GM12878 (cell line): ENCODE data around the gene NLGN2. TPM values are rescaled to one million over a fixed set of nuclear protein-coding genes. Genes with fewer than 3 reads are reported as not detected.

Experiments
- ATAC-seq: fragments of 200-7000 bp; cut with Tn5 transposase; 3 replicates; pipeline ENCODE4 v1.9.1; 2020; ENCODE audit warnings: mild to moderate bottlenecking, moderate library complexity
- BruUV-seq: library from RNA; stranded (reverse); fragments of 400-500 nt; replicated peaks from 2 replicates; lab custom pipeline; 2021; lab: Mats Ljungman, UMichigan
- CTCF ChIA-PET: fragments of 300-600 bp; sonication (Branson Sonifier 250); formaldehyde crosslinking; extraction: SDS; loops from one replicate; lab custom pipeline; 2021; ENCODE audit warnings: inconsistent platforms; lab: Yijun Ruan, JAX
- POLR2A ChIA-PET: fragments of 350-600 bp; formaldehyde crosslinking; extraction: SDS; loops from one replicate; lab custom pipeline; 2021; ENCODE audit warnings: inconsistent platforms; lab: Charles Lee
- RAD21 ChIA-PET: fragments of 300-600 bp; sonication (Branson Sonifier 250); formaldehyde crosslinking; loops from one replicate; lab custom pipeline; 2023; ENCODE audit warnings: antibody characterized with exemption; ENCODE audit not compliant: unreplicated experiment; lab: Charles Lee
- SMC1A ChIA-PET: fragments of 300-600 bp; sonication (Branson Sonifier 250); formaldehyde crosslinking; loops from one replicate; lab custom pipeline; 2023; ENCODE audit not compliant: unreplicated experiment, uncharacterized antibody; lab: Charles Lee
- DNase-seq: peaks from one replicate; pipeline ENCODE4 v3.0.0-alpha.2; 2011; ENCODE audit warnings: low read depth, low spot score
- FAIRE-seq: peaks from 3 replicates; lab custom pipeline; 2011; peaks lifted over from hg19 to GRCh38; lab: Jason Lieb, UNC
- H2AFZ ChIP-seq: 2 replicates; pipeline ENCODE4 v1.6.0; 2011; ENCODE audit warnings: low read depth, low read length, control low read depth; ENCODE audit not compliant: control insufficient read depth
- H3K27ac ChIP-seq: 2 replicates; pipeline ENCODE4 v1.5.1; 2011; ENCODE audit warnings: control low read depth; ENCODE audit not compliant: control insufficient read depth, insufficient read depth
- H3K27me3 ChIP-seq, 2 experiments: replicated peaks in 1 of 2; 2 replicates each; pipeline versions ENCODE4 v1.6.0 to v1.6.1; 2011; ENCODE audit warnings: low read length in 1 of 2; ENCODE audit not compliant: control insufficient read depth in 2 of 2, insufficient read depth in 2 of 2
- H3K36me3 ChIP-seq, 2 experiments: 2 replicates each; pipeline ENCODE4 v1.5.1; 2011; ENCODE audit warnings: low read length in 1 of 2; ENCODE audit not compliant: control insufficient read depth in 2 of 2, insufficient read depth in 2 of 2
- H3K4me1 ChIP-seq: 2 replicates; pipeline ENCODE4 v1.6.1; 2011; ENCODE audit warnings: mild to moderate bottlenecking, low read length, moderate library complexity, mixed read lengths; ENCODE audit not compliant: control insufficient read depth, insufficient read depth
- H3K4me2 ChIP-seq: 2 replicates; pipeline ENCODE4 v1.6.0; 2011; ENCODE audit warnings: control low read depth; ENCODE audit not compliant: control insufficient read depth, insufficient read depth
- H3K4me3 ChIP-seq: fragments of 200-600 bp; sonication (generic); 2 replicates; pipeline ENCODE4 v1.5.1; 2016
- H3K79me2 ChIP-seq: 2 replicates; pipeline ENCODE4 v1.6.0; 2011; ENCODE audit warnings: low read length; ENCODE audit not compliant: control insufficient read depth, insufficient read depth
- H3K9ac ChIP-seq: 2 replicates; pipeline ENCODE4 v1.8.0; 2011; ENCODE audit warnings: low read length, control low read depth, mixed read lengths; ENCODE audit not compliant: control insufficient read depth, insufficient read depth
- H3K9me3 ChIP-seq: replicated peaks from 3 replicates; pipeline ENCODE4 v1.5.1; 2011; ENCODE audit warnings: mild to moderate bottlenecking, low read length; ENCODE audit not compliant: control insufficient read depth, insufficient read depth
- H4K20me1 ChIP-seq: 2 replicates; pipeline ENCODE4 v1.6.0; 2011; ENCODE audit not compliant: control insufficient read depth, insufficient read depth
- BHLHE40 ChIP-seq, 2 experiments: fragments of 450-650 bp in 1 of 2; IDR thresholded peaks; 2 replicates each; pipeline ENCODE4 v1.6.1; 2011 to 2017; ENCODE audit warnings: low read depth in 2 of 2, borderline replicate concordance in 1 of 2, improper control_type of control experiment in 1 of 2, low read length in 1 of 2, mild to moderate bottlenecking in 1 of 2
- EED ChIP-seq: sonication (generic); IDR thresholded peaks from 2 replicates; pipeline ENCODE4 v1.6.1; 2016; ENCODE audit warnings: antibody characterized with exemption, low read depth
- EGR1 ChIP-seq, 2 experiments: IDR thresholded peaks; 1 replicate in 1 of 2; 2 replicates in 1 of 2; pipeline ENCODE4 v1.6.1; 2011 to 2012; ENCODE audit warnings: low read depth in 2 of 2, low read length in 2 of 2, borderline replicate concordance in 1 of 2, mild to moderate bottlenecking in 1 of 2, moderate library complexity in 1 of 2
- IRF4 ChIP-seq: IDR thresholded peaks from 2 replicates; pipeline ENCODE4 v1.6.1; 2011; ENCODE audit warnings: low read depth, low read length
- LARP7 ChIP-seq: fragments of 450-650 bp; IDR thresholded peaks from 2 replicates; pipeline ENCODE4 v1.6.1; 2017; ENCODE audit warnings: mild to moderate bottlenecking
- MTA3 ChIP-seq: IDR thresholded peaks from 2 replicates; pipeline ENCODE4 v1.6.1; 2012; ENCODE audit warnings: low read length, inconsistent platforms, borderline replicate concordance
- MYB ChIP-seq: fragments of 150-350 bp; IDR thresholded peaks from 2 replicates; pipeline ENCODE4 v1.6.1; 2014; ENCODE audit warnings: mild to moderate bottlenecking, low read depth, low read length, borderline replicate concordance
- NFYB ChIP-seq: IDR thresholded peaks from 2 replicates; pipeline ENCODE4 v1.6.1; 2011; ENCODE audit warnings: low read depth, mild to moderate bottlenecking, low read length, improper control_type of control experiment, moderate library complexity; ENCODE audit not compliant: insufficient read depth
- SMAD1 ChIP-seq: fragments of 450-650 bp; IDR thresholded peaks from 2 replicates; pipeline ENCODE4 v1.6.1; 2018; ENCODE audit warnings: mild to moderate bottlenecking, low read depth; ENCODE audit not compliant: partially characterized antibody
- WGBS: methylation state at CpG from one replicate; pipeline ENCODE4 v1.1.6; 2016; ENCODE audit warnings: low lambda C conversion rate; ENCODE audit not compliant: insufficient replicate concordance, insufficient coverage; ENCODE audit errors: missing lambda C conversion rate; 5-methylcytosine and 5-hydroxymethylcytosine counted together
- in situ Hi-C: fragments of 300-500 bp; cut with MboI; formaldehyde crosslinking; loops from 9 replicates; pipeline ENCODE4 v1.14.3; 2018; ENCODE audit warnings: mixed read lengths
- intact Hi-C: fragments of 100-400 bp; cut with micrococcal nuclease; formaldehyde crosslinking; loops from one replicate; pipeline ENCODE4 v1.14.2; 2022; ENCODE audit not compliant: unreplicated experiment
- polyA plus RNA-seq, 11 experiments: library from polyadenylated mRNA; depleted of rRNA in 4 of 11; unstranded in 6 of 11; stranded (reverse) in 5 of 11; fragments of >200 nt; fragmentation: Nextera tagmentation in 4 of 11; fragmentation: Illumina TruSeq in 1 of 11; extraction: Ambion mirVana in 4 of 11; extraction: Trizol in 1 of 11; gene quantifications; 1 replicate in 1 of 11; 2 replicates in 10 of 11; pipeline versions ENCODE4 v1.2.1 to v1.2.3, GENCODE V29; 2011 to 2016; ENCODE audit warnings: inconsistent platforms in 2 of 11, missing spikeins in 2 of 11, low read depth in 1 of 11
- total RNA-seq, 4 experiments: library from RNA; depleted of rRNA in 3 of 4; stranded (reverse); fragments of >200 nt in 3 of 4; fragmentation: Illumina TruSeq in 1 of 4; extraction: Trizol in 1 of 4; gene quantifications; 2 replicates each; pipeline versions ENCODE4 v1.2.1 to v1.2.3, GENCODE V29; 2013 to 2021
- TF ChIP-seq, protein P1 (sequence below): fragments of 450-650 bp; IDR thresholded peaks from 2 replicates; pipeline ENCODE4 v1.6.1; 2017; ENCODE audit warnings: antibody characterized with exemption, mild to moderate bottlenecking, moderate library complexity

NLGN2 gene
- total and polyA plus RNA-seq, 10 of the 15 experiments (the other 5 are each of a cell fraction or from before 2014, with no cell fraction given), result 0.02 to 0.87 (median 0.11) TPM; not detected in 2

DNA sequence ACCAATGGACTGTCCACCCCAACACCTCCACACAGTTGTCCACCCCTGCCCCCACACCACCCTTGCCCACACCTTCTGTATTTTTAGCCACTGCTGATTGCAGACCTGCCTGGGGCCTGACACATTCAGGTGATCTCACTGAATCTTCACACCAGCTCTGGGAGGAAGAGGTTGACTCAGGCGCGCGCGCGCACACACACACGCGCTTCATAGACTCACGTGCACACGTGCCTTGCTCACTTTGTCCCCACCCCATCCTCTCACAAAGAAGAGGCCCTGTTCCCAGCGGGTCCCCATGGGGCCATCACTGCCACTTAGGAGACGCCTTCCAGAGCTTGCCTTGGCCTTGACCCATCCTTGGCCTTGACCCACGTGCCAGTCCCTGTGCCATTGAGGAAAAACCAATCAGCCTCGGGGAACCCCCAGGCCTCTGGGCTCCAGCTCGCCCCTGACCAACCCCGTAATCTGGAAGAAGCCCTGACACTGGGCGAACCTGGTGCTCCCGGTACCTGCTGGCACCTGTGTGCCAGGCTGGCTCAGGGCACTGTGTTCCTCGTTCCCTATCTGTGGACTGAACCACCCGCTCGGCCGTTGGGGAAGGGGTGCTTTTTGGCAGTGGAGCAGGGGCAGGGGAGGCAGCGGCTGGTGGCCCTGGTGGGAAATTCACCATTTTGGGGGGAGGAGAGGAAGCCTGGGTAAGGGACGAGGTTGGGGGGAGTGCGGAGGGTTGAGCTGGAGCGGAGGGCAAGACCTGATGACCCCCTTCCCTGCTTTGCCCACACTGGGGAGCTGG lies 3.2 kb downstream of the NLGN2 start:
- CTCF ChIA-PET, result no interaction called here
- in situ Hi-C loops, result no loop called here

DNA sequence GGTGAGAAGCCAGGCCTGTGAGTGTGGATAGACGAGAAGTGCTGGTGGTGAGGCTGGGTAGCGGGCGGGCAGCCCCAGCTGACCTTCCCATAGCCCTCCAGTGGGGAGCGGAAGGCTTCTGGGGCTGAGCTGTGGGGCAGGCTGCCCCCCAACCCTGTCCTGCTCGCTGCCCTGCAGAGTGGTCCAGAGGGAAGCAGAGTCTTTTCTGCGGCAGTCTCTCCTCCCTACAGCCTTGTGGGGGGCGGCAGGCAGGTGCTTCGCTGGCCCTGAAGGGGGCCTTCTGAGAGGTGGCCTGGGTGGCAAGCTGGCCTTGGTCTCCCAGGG lies 3.7 kb downstream of the NLGN2 start:
- FAIRE-seq, result no peak

More for the DNA sequence above, 3.2 kb downstream of the NLGN2 start:
- Histone ChIP-seq H3K27ac (no peak overlapping the region), H3K4me1 (no peaks in the 10 kb centered on the region), H3K36me3 (no peaks in the 10 kb centered on the region), H3K4me3 (no peak overlapping the region), H3K4me2 (no peak overlapping the region), H3K9ac (no peak overlapping the region)
- BruUV-seq, result no TSS peak
- SMC1A ChIA-PET, result no interaction called here
- intact Hi-C loops, result no loop called here
- TF ChIP-seq NFYB (no peak), BHLHE40 (IDR thresholded peaks at IDR 0.05; ENCODE audit: borderline replicate concordance in 1 of 2, low read depth in 2 of 2, low read length in 1 of 2) (peak in 1 of 2 experiments; percentile 65; a peak in 2 of 4 replicates)
- TF ChIP-seq, all 136 proteins: peak for 1
- RAD21 ChIA-PET, result no interaction called here
- FAIRE-seq (no peak), DNase-seq (no peak), ATAC-seq (no peak)
- 53% methylated on average over 25 of the region's 25 CpGs for WGBS
- POLR2A ChIA-PET, result no interaction called here
- H3K79me2 ChIP-seq, result no peaks in the 10 kb centered on the region
- no peaks in the 10 kb centered on the region for H3K9me3 ChIP-seq
- peaks cover 0 to 2% of the 10 kb centered on the region in 2 experiments; a peak in 3 of 4 replicates for H3K27me3 ChIP-seq
- no peak overlapping the region for H2AFZ ChIP-seq
- no peaks in the 10 kb centered on the region for H4K20me1 ChIP-seq

More for the DNA sequence above, 3.7 kb downstream of the NLGN2 start:
- RAD21 ChIA-PET, result no interaction called here
- Histone ChIP-seq H3K4me3 (no peak overlapping the region), H3K27me3 (no peaks in the 10 kb centered on the region; a peak in 2 of 4 replicates), H3K27ac (no peak overlapping the region), H3K9ac (no peak overlapping the region), H2AFZ (no peak overlapping the region), H3K9me3 (no peaks in the 10 kb centered on the region), H3K79me2 (no peaks in the 10 kb centered on the region), H3K36me3 (no peaks in the 10 kb centered on the region), H4K20me1 (no peaks in the 10 kb centered on the region), H3K4me1 (no peaks in the 10 kb centered on the region), H3K4me2 (no peak overlapping the region)
- CTCF ChIA-PET, result no interaction called here
- ATAC-seq (no peak), DNase-seq (no peak)
- intact Hi-C loops, result no loop called here
- POLR2A ChIA-PET, result no interaction called here
- BruUV-seq, result no TSS peak
- SMC1A ChIA-PET, result no interaction called here
- WGBS, result 51% methylated on average over 6 of the region's 8 CpGs
- no peak for TF ChIP-seq EGR1 (IDR thresholded peaks at IDR 0.05; ENCODE audit: borderline replicate concordance in 1 of 2, low read depth in 2 of 2, low read length in 2 of 2)
- no peak for TF ChIP-seq LARP7
- TF ChIP-seq EED, result no peak
- no peak for TF ChIP-seq SMAD1
- no peak for TF ChIP-seq MTA3
- TF ChIP-seq, protein P1, sequence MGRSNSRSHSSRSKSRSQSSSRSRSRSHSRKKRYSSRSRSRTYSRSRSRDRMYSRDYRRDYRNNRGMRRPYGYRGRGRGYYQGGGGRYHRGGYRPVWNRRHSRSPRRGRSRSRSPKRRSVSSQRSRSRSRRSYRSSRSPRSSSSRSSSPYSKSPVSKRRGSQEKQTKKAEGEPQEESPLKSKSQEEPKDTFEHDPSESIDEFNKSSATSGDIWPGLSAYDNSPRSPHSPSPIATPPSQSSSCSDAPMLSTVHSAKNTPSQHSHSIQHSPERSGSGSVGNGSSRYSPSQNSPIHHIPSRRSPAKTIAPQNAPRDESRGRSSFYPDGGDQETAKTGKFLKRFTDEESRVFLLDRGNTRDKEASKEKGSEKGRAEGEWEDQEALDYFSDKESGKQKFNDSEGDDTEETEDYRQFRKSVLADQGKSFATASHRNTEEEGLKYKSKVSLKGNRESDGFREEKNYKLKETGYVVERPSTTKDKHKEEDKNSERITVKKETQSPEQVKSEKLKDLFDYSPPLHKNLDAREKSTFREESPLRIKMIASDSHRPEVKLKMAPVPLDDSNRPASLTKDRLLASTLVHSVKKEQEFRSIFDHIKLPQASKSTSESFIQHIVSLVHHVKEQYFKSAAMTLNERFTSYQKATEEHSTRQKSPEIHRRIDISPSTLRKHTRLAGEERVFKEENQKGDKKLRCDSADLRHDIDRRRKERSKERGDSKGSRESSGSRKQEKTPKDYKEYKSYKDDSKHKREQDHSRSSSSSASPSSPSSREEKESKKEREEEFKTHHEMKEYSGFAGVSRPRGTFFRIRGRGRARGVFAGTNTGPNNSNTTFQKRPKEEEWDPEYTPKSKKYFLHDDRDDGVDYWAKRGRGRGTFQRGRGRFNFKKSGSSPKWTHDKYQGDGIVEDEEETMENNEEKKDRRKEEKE, result no peak
- TF ChIP-seq IRF4, result no peak
- TF ChIP-seq MYB, result no peak
- in situ Hi-C loops, result no loop called here
